Body of pancreas (tissue), 4 donors: ENCODE data around the gene JPH3. TPM values are rescaled to one million over a fixed set of nuclear protein-coding genes. Genes with fewer than 3 reads are reported as not detected.

ENCODE experiments used
- ATAC-seq: fragments of 150-250 bp; one replicate; pipeline ENCODE4 v1.9.1; 2016
- DNase-seq, 4 donors: peaks; one replicate each; pipeline ENCODE4 v3.0.0-alpha.2; 2019
- H3K27ac ChIP-seq, 4 donors: fragments of 200-600 bp; sonication (generic); 1 replicate in 3 of 4; 2 replicates in 1 of 4; pipeline versions ENCODE4 v1.5.1 to v1.6.1; 2016 to 2019; ENCODE audit warnings: mild to moderate bottlenecking in 1 of 4, mixed read lengths in 1 of 4, moderate library complexity in 1 of 4
- H3K27me3 ChIP-seq, 2 donors: fragments of 200-600 bp; sonication (generic); one replicate each; pipeline ENCODE4 v1.6.0; 2016; ENCODE audit warnings: mild to moderate bottlenecking in 1 of 2
- H3K36me3 ChIP-seq, 2 donors: fragments of 200-600 bp; sonication (generic); replicated peaks in 1 of 2; 2 replicates each; pipeline ENCODE4 v1.5.1; 2016; ENCODE audit warnings: low read depth in 2 of 2; ENCODE audit not compliant: insufficient read depth in 1 of 2
- H3K4me1 ChIP-seq: fragments of 200-600 bp; sonication (generic); one replicate; pipeline ENCODE4 v1.6.0; 2016
- H3K4me3 ChIP-seq, 2 donors: fragments of 200-600 bp; sonication (generic); 1 replicate in 1 of 2; 2 replicates in 1 of 2; pipeline ENCODE4 v1.5.1; 2016 to 2019
- H3K9me3 ChIP-seq, 3 donors: fragments of 200-600 bp; sonication (generic); 1 replicate in 2 of 3; 2 replicates in 1 of 3; pipeline ENCODE4 v1.5.1; 2016
- POLR2A ChIP-seq, 3 donors: fragments of 450-650 bp; IDR thresholded peaks; one replicate each; pipeline ENCODE4 v1.6.1; 2016; ENCODE audit warnings: antibody characterized with exemption in 3 of 3, mild to moderate bottlenecking in 2 of 3
- WGBS, 2 donors: methylation state at CpG; one replicate each; pipeline ENCODE4 v1.1.5; 2017; 5-methylcytosine and 5-hydroxymethylcytosine counted together
- intact Hi-C: fragments of 100-400 bp; cut with DNase I; formaldehyde crosslinking; loops from one replicate; pipeline ENCODE4 v1.15.1; 2023
- total RNA-seq, 2 donors: library from RNA; depleted of rRNA; stranded (reverse); fragments of >200 nt; gene quantifications; one replicate each; pipeline ENCODE4 v1.1.0, GENCODE V29; 2016
- TF ChIP-seq, protein P1 (sequence below), 7 experiments: fragments of 450-650 bp in 4 of 7; fragments of 200-600 bp in 3 of 7; sonication (generic) in 3 of 7; IDR thresholded peaks; one replicate each; pipeline ENCODE4 v1.5.1; 2016 to 2019; ENCODE audit warnings: antibody characterized with exemption in 7 of 7

Gene JPH3
- total RNA-seq, 2 donors from 2014 or later, result not detected

DNA sequence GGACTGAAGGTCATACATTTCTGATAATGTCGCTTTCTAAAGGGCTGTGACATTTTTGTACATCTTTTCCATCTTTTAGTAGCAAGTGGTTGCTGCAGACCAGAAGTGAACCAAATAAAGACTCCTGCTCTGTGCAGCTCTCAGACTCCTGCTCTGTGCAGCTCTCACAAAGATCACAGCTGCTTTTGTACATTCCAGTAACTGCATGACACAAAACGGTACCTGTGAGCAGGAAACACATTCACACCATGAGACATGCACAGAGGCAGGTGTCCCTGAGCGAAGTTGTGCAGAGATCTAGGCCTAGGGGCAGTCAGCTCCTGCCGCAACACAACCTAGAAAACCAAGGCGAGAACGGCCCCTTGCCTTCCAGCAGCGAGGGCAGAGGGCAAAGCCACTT is 95.9 kb downstream of the JPH3 start:
- DNase-seq, result no peak
- intact Hi-C loops, result no loop called here
- H3K4me1 ChIP-seq, result no peaks in the 10 kb centered on the region
- H3K36me3 ChIP-seq, result peaks cover 0 to 2% of the 10 kb centered on the region in 2 donors
- no peaks in the 10 kb centered on the region for H3K9me3 ChIP-seq
- no peak for TF ChIP-seq POLR2A (IDR thresholded peaks at IDR 0.05)
- TF ChIP-seq, protein P1, sequence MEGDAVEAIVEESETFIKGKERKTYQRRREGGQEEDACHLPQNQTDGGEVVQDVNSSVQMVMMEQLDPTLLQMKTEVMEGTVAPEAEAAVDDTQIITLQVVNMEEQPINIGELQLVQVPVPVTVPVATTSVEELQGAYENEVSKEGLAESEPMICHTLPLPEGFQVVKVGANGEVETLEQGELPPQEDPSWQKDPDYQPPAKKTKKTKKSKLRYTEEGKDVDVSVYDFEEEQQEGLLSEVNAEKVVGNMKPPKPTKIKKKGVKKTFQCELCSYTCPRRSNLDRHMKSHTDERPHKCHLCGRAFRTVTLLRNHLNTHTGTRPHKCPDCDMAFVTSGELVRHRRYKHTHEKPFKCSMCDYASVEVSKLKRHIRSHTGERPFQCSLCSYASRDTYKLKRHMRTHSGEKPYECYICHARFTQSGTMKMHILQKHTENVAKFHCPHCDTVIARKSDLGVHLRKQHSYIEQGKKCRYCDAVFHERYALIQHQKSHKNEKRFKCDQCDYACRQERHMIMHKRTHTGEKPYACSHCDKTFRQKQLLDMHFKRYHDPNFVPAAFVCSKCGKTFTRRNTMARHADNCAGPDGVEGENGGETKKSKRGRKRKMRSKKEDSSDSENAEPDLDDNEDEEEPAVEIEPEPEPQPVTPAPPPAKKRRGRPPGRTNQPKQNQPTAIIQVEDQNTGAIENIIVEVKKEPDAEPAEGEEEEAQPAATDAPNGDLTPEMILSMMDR (IDR thresholded peaks at IDR 0.05), result no peak
- WGBS, 2 donors, result 81 to 92% methylated on average over 3 to 7 of the region's 7 CpGs
- no peaks in the 10 kb centered on the region for H3K27me3 ChIP-seq
- no peak for ATAC-seq
- no peak overlapping the region for H3K27ac ChIP-seq
- no peak overlapping the region for H3K4me3 ChIP-seq

DNA sequence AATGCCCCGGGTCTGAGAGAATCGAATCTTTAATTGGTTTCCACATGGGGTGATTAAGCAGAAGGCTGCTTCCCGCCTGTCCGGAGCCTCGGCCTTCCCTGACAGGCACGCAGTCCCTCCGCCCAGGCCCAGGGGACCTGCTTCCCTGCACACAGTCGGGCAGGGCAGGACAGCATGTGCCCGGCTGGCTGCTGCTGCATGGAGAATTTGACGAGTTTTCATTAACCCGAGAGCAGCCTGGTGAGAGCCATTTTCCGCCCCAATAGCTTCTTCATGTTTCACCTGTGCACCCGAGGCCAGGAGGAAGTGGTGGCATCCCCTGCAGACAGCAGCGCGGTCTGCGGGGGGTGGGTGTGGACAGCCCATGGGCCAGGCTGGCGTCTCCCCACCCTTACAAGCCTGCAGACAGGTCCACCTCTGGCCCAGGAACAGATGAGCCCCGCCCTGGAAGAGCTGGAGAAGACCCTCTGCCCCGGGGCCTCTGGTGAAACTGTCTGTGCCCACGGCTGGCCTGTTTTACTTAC is 96.4 kb downstream of the JPH3 start:
- H3K4me3 ChIP-seq, result no peak overlapping the region
- no peaks in the 10 kb centered on the region for H3K4me1 ChIP-seq
- DNase-seq, result no peak
- no peaks in the 10 kb centered on the region for H3K27me3 ChIP-seq
- no peak overlapping the region for H3K27ac ChIP-seq
- WGBS, 2 donors, result 81 to 100% methylated on average over 1 to 20 of the region's 20 CpGs
- no peak for ATAC-seq
- peaks cover 0 to 2% of the 10 kb centered on the region in 2 donors for H3K36me3 ChIP-seq
- H3K9me3 ChIP-seq, result no peaks in the 10 kb centered on the region
- intact Hi-C loops, result no loop called here
- no peak for TF ChIP-seq POLR2A (IDR thresholded peaks at IDR 0.05)
- TF ChIP-seq, protein P1 (IDR thresholded peaks at IDR 0.05), result no peak

DNA sequence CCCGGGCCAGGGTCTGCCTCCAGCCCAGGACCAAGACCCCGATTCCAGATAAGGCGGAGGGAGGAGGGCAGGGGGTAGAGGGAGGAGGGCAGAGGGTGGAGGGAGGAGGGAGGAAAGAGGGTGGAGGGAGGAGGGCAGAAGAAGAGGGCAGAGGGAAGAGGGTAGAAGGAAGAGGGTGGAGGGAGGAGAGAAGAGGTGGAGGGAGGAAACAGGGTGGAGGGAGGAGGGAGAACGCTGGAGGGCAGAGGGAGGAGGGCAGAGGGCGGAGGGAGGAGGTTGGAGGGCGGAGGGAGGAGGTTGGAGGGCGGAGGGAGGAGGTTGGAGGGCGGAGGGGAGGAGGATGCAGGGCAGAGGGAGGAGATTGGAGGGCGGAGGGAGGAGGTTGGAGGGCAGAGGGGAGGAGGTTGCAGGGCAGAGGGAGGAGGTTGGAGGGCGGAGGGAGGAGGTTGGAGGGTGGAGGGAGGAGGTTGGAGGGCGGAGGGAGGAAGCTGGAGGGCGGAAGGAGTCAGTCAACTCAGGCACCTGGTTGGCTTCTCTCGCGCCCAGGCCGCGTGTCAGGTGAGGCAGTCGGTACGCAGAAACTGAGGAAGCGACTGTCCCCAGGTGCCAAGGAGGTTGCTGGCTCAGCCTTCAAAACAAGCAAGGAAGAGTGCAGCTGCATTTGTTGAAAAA is 98.2 kb downstream of the JPH3 start:
- no peak for DNase-seq
- no peak for TF ChIP-seq POLR2A (IDR thresholded peaks at IDR 0.05)
- TF ChIP-seq, protein P1 (IDR thresholded peaks at IDR 0.05), result no peak

DNA sequence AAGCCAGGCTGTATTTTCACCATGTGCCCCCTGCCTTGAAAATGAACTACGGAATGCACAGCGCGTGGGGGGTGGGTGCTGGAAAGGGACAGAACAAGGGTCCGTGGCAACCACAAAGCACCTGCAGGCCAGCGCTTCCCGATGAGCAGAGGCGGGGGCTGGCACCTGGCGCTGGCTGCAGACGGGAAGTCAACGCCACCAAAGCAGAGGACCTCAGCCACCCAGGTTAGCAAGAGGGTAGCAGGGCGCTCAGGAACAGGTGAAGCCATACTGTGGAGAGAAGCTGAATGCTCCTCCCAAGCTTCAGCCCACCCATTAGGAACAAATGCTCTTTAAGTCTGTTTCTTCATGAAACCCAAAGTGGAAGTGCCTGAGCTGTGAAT is 98.8 kb downstream of the JPH3 start:
- no peaks in the 10 kb centered on the region for H3K9me3 ChIP-seq
- peaks cover 6% of the 10 kb centered on the region for H3K4me1 ChIP-seq
- TF ChIP-seq, protein P1 (IDR thresholded peaks at IDR 0.05), result no peak
- no peak for TF ChIP-seq POLR2A (IDR thresholded peaks at IDR 0.05)
- H3K27ac ChIP-seq, result no peak overlapping the region
- no peak overlapping the region for H3K4me3 ChIP-seq
- DNase-seq, result no peak
- WGBS, 2 donors, result 94% methylated on average over 11 of the region's 11 CpGs; no CpG with 5 or more reads in 1 of the 2 donors
- intact Hi-C loops, result no loop called here
- no peaks in the 10 kb centered on the region for H3K27me3 ChIP-seq
- no peak for ATAC-seq
- peaks cover 0 to 2% of the 10 kb centered on the region in 2 donors for H3K36me3 ChIP-seq

More for the DNA sequence above, 98.2 kb downstream of the JPH3 start:
- Histone ChIP-seq H3K4me1 (peaks cover 1% of the 10 kb centered on the region), H3K27ac (no peak overlapping the region), H3K36me3 (peaks cover 0 to 2% of the 10 kb centered on the region in 2 donors), H3K9me3 (no peaks in the 10 kb centered on the region), H3K27me3 (no peaks in the 10 kb centered on the region), H3K4me3 (no peak overlapping the region)
- no peak for ATAC-seq
- WGBS, 2 donors, result 87 to 91% methylated on average over 19 of the region's 19 CpGs
- intact Hi-C loops, result no loop called here

DNA sequence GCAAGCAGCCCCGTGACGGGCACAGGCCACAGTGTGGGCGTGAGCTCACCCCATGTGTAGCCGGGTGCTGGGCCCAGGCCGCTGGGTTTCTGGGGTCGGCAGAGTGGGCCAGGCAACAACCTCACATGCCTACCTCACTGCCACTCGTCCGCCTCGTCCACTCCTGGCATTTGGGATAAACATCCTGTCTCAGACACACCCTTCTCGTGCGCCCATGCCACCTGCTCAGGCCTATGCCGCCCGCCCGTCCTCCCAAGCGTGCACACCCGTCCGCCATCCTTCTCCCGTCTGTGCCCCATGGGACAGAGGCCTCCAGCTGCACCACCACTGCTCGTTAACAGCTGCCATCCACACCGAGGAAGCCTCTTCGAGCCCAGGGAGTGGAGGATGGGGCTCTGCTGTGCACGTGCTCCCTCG is 99.2 kb downstream of the JPH3 start:
- Histone ChIP-seq H3K36me3 (peaks cover 0 to 2% of the 10 kb centered on the region in 2 donors), H3K27me3 (no peaks in the 10 kb centered on the region), H3K4me3 (no peak overlapping the region), H3K9me3 (no peaks in the 10 kb centered on the region), H3K4me1 (peaks cover 11% of the 10 kb centered on the region), H3K27ac (no peak overlapping the region)
- intact Hi-C loops, result no loop called here
- TF ChIP-seq POLR2A (IDR thresholded peaks at IDR 0.05), result no peak
- TF ChIP-seq, protein P1 (IDR thresholded peaks at IDR 0.05), result no peak
- WGBS, 2 donors, result 92 to 94% methylated on average over 19 to 23 of the region's 23 CpGs
- ATAC-seq (no peak), DNase-seq (no peak)
